Endothelial cell of umbilical vein (primary cell): ENCODE data around the gene ZFYVE21. TPM values are rescaled to one million over a fixed set of nuclear protein-coding genes. Genes with fewer than 3 reads are reported as not detected.

Experiments used
- BruUV-seq: library from RNA; stranded (reverse); fragments of 400-500 nt; replicated peaks from 2 replicates; lab custom pipeline; 2021; lab: Mats Ljungman, UMichigan
- CTCF ChIA-PET: fragments of 300-600, 350-600 bp; sonication (Branson Sonifier 250); formaldehyde crosslinking; loops from one replicate; lab custom pipeline; 2021; ENCODE audit warnings: antibody characterized with exemption, inconsistent platforms; lab: Charles Lee
- POLR2A ChIA-PET: fragments of 300-600, 350-600 bp; sonication (Branson Sonifier 250); formaldehyde crosslinking; loops from one replicate; lab custom pipeline; 2021; ENCODE audit warnings: antibody characterized with exemption, inconsistent platforms; lab: Charles Lee
- DNase-seq: peaks from one replicate; pipeline ENCODE4 v3.0.0-alpha.2; 2011; ENCODE audit warnings: low read depth, low spot score
- FAIRE-seq: peaks from 2 replicates; lab custom pipeline; 2011; peaks lifted over from hg19 to GRCh38; lab: Jason Lieb, UNC
- H2AFZ ChIP-seq: 2 replicates; pipeline ENCODE4 v1.6.0; 2012; ENCODE audit warnings: low read depth, low read length, control low read depth, inconsistent platforms
- H3K27ac ChIP-seq: 2 replicates; pipeline ENCODE4 v1.5.1; 2011; ENCODE audit warnings: low read depth, mild to moderate bottlenecking, control low read depth, low read length, moderate library complexity; ENCODE audit not compliant: insufficient read depth
- H3K27me3 ChIP-seq, 2 experiments: 2 replicates each; pipeline versions ENCODE4 v1.6.0 to v1.6.1; 2011; ENCODE audit warnings: low read length in 2 of 2, mixed read lengths in 1 of 2; ENCODE audit not compliant: control insufficient read depth in 2 of 2, insufficient read depth in 2 of 2
- H3K36me3 ChIP-seq, 2 experiments: 2 replicates in 1 of 2; 3 replicates in 1 of 2; pipeline ENCODE4 v1.5.1; 2011; ENCODE audit warnings: low read length in 2 of 2, mild to moderate bottlenecking in 1 of 2, moderate library complexity in 1 of 2; ENCODE audit not compliant: control insufficient read depth in 2 of 2, insufficient read depth in 2 of 2; ENCODE audit errors: extremely low read depth in 1 of 2
- H3K4me1 ChIP-seq: 3 replicates; pipeline ENCODE4 v1.5.1; 2011; ENCODE audit warnings: mild to moderate bottlenecking, low read length; ENCODE audit not compliant: control insufficient read depth, insufficient read depth; ENCODE audit errors: extremely low read depth
- H3K4me2 ChIP-seq: 2 replicates; pipeline ENCODE4 v1.6.1; 2011; ENCODE audit warnings: low read length, control low read depth, mixed read lengths; ENCODE audit not compliant: insufficient read depth
- H3K4me3 ChIP-seq, 3 experiments: fragments of 200-600 bp in 1 of 3; sonication (generic), shearing (Covaris generic) in 1 of 3; replicated peaks in 1 of 3; 2 replicates each; pipeline ENCODE4 v1.5.1; 2011 to 2016; ENCODE audit warnings: control low read depth in 3 of 3, low read length in 3 of 3, mild to moderate bottlenecking in 2 of 3, inconsistent platforms in 1 of 3, low read depth in 1 of 3, moderate library complexity in 1 of 3; ENCODE audit not compliant: insufficient read depth in 1 of 3
- H3K79me2 ChIP-seq: 2 replicates; pipeline ENCODE4 v1.6.0; 2012; ENCODE audit warnings: low read length, inconsistent platforms; ENCODE audit not compliant: control insufficient read depth, insufficient read depth
- H3K9ac ChIP-seq: replicated peaks from 2 replicates; pipeline ENCODE3; 2011; ENCODE audit warnings: low read length, control low read depth; ENCODE audit not compliant: insufficient read depth; ENCODE audit errors: extremely low read depth
- H3K9me1 ChIP-seq: replicated peaks from 3 replicates; pipeline ENCODE4 v1.6.0; 2011; ENCODE audit warnings: mild to moderate bottlenecking, low read length; ENCODE audit not compliant: control insufficient read depth, insufficient read depth; ENCODE audit errors: extremely low read depth
- H3K9me3 ChIP-seq: replicated peaks from 2 replicates; pipeline ENCODE4 v1.5.1; 2012; ENCODE audit warnings: low read length, inconsistent platforms; ENCODE audit not compliant: control insufficient read depth, insufficient read depth
- H4K20me1 ChIP-seq: replicated peaks from 2 replicates; pipeline ENCODE3; 2011; ENCODE audit warnings: mild to moderate bottlenecking, low read length; ENCODE audit not compliant: control insufficient read depth, insufficient read depth; ENCODE audit errors: extremely low read depth
- CTCF ChIP-seq, 2 donors: IDR thresholded peaks; 1 replicate in 1 of 2; 2 replicates in 1 of 2; pipeline ENCODE4 v1.5.1; 2011; ENCODE audit warnings: low read length in 2 of 2, mild to moderate bottlenecking in 2 of 2, moderate library complexity in 2 of 2, control low read depth in 1 of 2, inconsistent platforms in 1 of 2, low read depth in 1 of 2; ENCODE audit not compliant: insufficient read depth in 1 of 2; ENCODE audit errors: extremely low read depth in 1 of 2
- EZH2 ChIP-seq: IDR thresholded peaks from 2 replicates; pipeline ENCODE4 v1.6.1; 2012; ENCODE audit warnings: borderline replicate concordance, low read depth, mild to moderate bottlenecking, moderate library complexity, low read length, inconsistent platforms; ENCODE audit not compliant: severe bottlenecking
- FOS ChIP-seq: IDR thresholded peaks from 2 replicates; pipeline ENCODE4 v1.6.1; 2011; ENCODE audit warnings: mild to moderate bottlenecking, low read length, moderate library complexity, borderline replicate concordance; ENCODE audit not compliant: insufficient read depth
- GATA2 ChIP-seq: IDR thresholded peaks from 2 replicates; pipeline ENCODE4 v1.7.0; 2011; ENCODE audit warnings: low read depth, mild to moderate bottlenecking, moderate library complexity, mixed read lengths, low read length; ENCODE audit not compliant: insufficient read length, insufficient read depth
- JUN ChIP-seq: IDR thresholded peaks from 2 replicates; pipeline ENCODE4 v1.6.1; 2011; ENCODE audit warnings: borderline replicate concordance, low read depth; ENCODE audit not compliant: insufficient read length, insufficient read depth
- MYC ChIP-seq: IDR thresholded peaks from one replicate; pipeline ENCODE4 v1.6.1; 2011; ENCODE audit warnings: mild to moderate bottlenecking, low read depth, low read length
- POLR2A ChIP-seq: IDR thresholded peaks from 2 replicates; pipeline ENCODE4 v1.6.1; 2012; ENCODE audit warnings: low read depth, mild to moderate bottlenecking, control low read depth, low read length
- POLR2AphosphoS5 ChIP-seq: IDR thresholded peaks from 2 replicates; pipeline ENCODE4 v1.6.1; 2012; ENCODE audit warnings: low read depth, mild to moderate bottlenecking, control low read depth, low read length, moderate library complexity; ENCODE audit not compliant: insufficient read depth
- dilution Hi-C: fragments of 300-500 bp; cut with MboI; formaldehyde crosslinking; loops from one replicate; pipeline ENCODE4 v1.15.0; 2019; ENCODE audit warnings: low sequenced_read_pairs; ENCODE audit not compliant: extremely low pct_ligation_motif_present
- intact Hi-C: fragments of 100-400 bp; cut with micrococcal nuclease; formaldehyde crosslinking; loops from one replicate; pipeline ENCODE4 v1.10.0; 2022
- polyA plus RNA-seq, 4 experiments: library from polyadenylated mRNA; depleted of rRNA in 3 of 4; stranded (reverse) in 3 of 4; unstranded in 1 of 4; fragments of >200 nt; gene quantifications; 2 replicates each; pipeline versions ENCODE4 v1.2.1 to v1.2.3, GENCODE V29; 2011 to 2012; ENCODE audit warnings: missing spikeins in 1 of 4
- total RNA-seq: library from RNA; stranded (reverse); gene quantifications from 2 replicates; pipeline ENCODE4 v1.2.3, GENCODE V29; 2021
- TF ChIP-seq, protein P1 (sequence below): IDR thresholded peaks from 2 replicates; pipeline ENCODE4 v1.6.1; 2011; ENCODE audit not compliant: insufficient read depth, insufficient read length

ZFYVE21 gene
- total and polyA plus RNA-seq, 2 donors (not counting 3 experiments of a cell fraction or from before 2014, with no cell fraction given): 54.5 to 98.3 TPM

DNA sequence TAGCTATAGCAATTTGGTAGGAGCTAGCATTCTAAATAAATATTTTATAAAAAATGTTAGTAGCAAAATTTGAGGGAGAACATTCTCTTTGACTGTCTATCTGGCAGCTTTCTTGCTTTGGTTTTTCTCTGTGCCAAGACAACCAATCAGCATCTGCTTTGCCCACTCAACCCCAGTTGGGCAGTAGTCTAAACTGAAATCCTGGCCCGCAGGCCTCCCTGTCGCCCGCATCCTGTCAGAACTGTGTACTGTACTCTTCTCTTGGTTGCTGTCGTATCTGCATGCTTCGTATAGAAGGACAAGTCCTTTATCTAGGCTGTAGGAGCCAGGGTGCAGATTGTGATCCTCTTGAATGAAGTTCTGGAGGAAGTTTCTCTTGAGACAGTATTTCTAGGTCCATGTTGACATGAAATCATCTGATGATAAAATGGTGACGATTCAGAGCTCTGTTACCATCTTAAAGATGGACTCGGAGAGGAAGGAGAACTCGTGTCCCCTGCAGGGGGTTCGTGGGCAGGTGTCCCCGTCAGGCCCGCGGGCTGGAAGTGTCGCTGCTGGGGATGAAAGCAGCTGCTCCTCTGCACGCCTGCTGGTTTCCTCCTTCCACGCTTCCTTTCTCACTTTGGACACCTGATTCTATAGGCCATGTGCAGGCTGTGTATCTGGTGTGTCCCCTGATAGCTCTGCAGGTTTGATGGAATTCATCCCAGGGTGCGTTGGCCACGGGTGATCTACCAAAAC, 34.9 kb upstream of the ZFYVE21 start:
- H3K27me3 ChIP-seq: no peaks in the 10 kb centered on the region
- FAIRE-seq (no peak), DNase-seq (no peak)
- H3K9ac ChIP-seq: no peak overlapping the region
- H3K4me2 ChIP-seq: no peak overlapping the region
- no peak for TF ChIP-seq EZH2
- TF ChIP-seq MYC: no peak
- no peak for TF ChIP-seq POLR2A
- no peak for TF ChIP-seq CTCF (IDR thresholded peaks at IDR 0.05; ENCODE audit: extremely low read depth in 1 of 2, insufficient read depth in 1 of 2, low read depth in 1 of 2, low read length in 2 of 2)
- peaks cover 20 to 43% of the 10 kb centered on the region in 2 experiments for H3K36me3 ChIP-seq
- ChIA-PET POLR2A (no interaction called here), CTCF (interaction anchor here (1.0 to 2.0 kb wide), 11 partner anchors 8 to 111 kb away, joined by 3 to 17 read pairs (median 5); partner anchors contain the start of genes XRCC3 and ZFYVE21)
- intact Hi-C loops: no loop called here
- no peaks in the 10 kb centered on the region for H4K20me1 ChIP-seq
- no peak overlapping the region for H2AFZ ChIP-seq
- no peak overlapping the region for H3K27ac ChIP-seq
- no peaks in the 10 kb centered on the region for H3K9me3 ChIP-seq
- peaks cover 4% of the 10 kb centered on the region for H3K79me2 ChIP-seq
- no peaks in the 10 kb centered on the region for H3K4me1 ChIP-seq
- H3K4me3 ChIP-seq: no peak overlapping the region
- H3K9me1 ChIP-seq: no peaks in the 10 kb centered on the region
- no TSS peak for BruUV-seq
- dilution Hi-C loops: no loop called here

DNA sequence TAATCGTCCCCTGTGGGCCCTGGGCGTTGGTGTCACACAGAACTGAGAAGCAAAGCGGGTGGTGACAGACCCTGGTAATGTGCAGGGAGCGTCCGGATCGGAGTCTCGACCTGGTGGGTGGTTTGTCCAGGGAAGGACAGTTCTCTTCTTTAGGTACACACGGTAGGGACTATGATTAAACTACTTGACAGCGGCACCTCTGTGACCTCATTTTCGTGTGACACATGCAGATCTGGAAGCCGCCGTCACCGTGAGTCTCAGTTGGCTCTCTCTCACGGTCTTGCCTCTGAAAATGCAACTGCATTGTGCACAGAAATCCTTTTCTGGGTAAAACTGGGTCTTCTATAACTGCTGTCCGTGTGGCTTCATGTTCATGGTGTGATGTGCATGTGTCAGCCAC, 32.5 kb upstream of the ZFYVE21 start:
- Histone ChIP-seq H3K4me1 (no peaks in the 10 kb centered on the region), H2AFZ (no peak overlapping the region), H4K20me1 (no peaks in the 10 kb centered on the region), H3K9ac (no peak overlapping the region), H3K27me3 (no peaks in the 10 kb centered on the region), H3K79me2 (peaks cover 4% of the 10 kb centered on the region), H3K36me3 (peaks cover 27 to 33% of the 10 kb centered on the region in 2 experiments), H3K4me3 (no peak overlapping the region), H3K9me3 (no peaks in the 10 kb centered on the region), H3K4me2 (no peak overlapping the region), H3K9me1 (no peaks in the 10 kb centered on the region), H3K27ac (no peak overlapping the region)
- dilution Hi-C loops (no loop called here), intact Hi-C loops (no loop called here)
- no TSS peak for BruUV-seq
- ChIA-PET CTCF (no interaction called here), POLR2A (no interaction called here)
- TF ChIP-seq FOS (no peak), MYC (no peak), GATA2 (no peak), JUN (no peak), POLR2AphosphoS5 (no peak), EZH2 (no peak), CTCF (IDR thresholded peaks at IDR 0.05; ENCODE audit: extremely low read depth in 1 of 2, insufficient read depth in 1 of 2, low read depth in 1 of 2, low read length in 2 of 2) (no peak), POLR2A (no peak)
- TF ChIP-seq, protein P1, sequence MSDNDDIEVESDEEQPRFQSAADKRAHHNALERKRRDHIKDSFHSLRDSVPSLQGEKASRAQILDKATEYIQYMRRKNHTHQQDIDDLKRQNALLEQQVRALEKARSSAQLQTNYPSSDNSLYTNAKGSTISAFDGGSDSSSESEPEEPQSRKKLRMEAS: no peak
- no peak for DNase-seq
- FAIRE-seq: no peak
